ENCODE data around the gene AVPR2.

AVPR2 gene

DNA sequence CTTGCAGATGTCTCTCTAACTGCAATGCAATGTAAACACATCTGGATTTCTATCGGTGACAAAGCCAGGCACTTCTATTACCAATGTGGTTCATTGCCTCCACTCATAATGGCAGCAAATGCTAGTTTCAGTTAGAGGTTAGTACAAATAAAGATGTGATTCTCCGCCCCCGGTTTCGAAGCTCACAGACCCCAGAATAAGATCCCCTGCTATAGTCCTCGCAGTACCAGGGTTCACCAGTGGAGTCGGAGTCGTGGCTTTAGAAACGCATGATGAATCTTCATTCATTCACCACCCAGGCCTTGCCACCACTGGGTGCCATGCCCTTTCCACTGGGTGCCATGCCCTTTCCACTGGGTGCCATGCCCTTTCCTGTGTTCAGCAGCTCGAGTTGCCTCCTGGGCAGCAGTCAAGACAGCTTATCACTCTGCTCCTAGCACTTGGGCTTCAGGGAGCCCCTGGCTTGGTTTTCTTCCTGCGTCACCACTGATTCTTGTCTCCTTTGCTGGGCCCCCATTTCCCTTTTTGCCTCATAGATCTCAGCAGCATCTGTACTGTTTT lies 33.8 kb downstream of the AVPR2 start:
- TF ChIP-seq SIN3A (IDR thresholded peaks at IDR 0.05; ENCODE audit: borderline replicate concordance, insufficient read depth, low read length) (no peak), TAF1 (IDR thresholded peaks at IDR 0.05; ENCODE audit: borderline replicate concordance, insufficient read depth, low read length) (no peak), POLR2AphosphoS5 (IDR thresholded peaks at IDR 0.05; ENCODE audit: low read depth, low read length) (no peak), FOXP2 (optimal IDR thresholded peaks at IDR 0.05; ENCODE audit: borderline replicate concordance, extremely low read depth, extremely low read length, insufficient read depth) (no peak)
- TF ChIP-seq, protein P1, sequence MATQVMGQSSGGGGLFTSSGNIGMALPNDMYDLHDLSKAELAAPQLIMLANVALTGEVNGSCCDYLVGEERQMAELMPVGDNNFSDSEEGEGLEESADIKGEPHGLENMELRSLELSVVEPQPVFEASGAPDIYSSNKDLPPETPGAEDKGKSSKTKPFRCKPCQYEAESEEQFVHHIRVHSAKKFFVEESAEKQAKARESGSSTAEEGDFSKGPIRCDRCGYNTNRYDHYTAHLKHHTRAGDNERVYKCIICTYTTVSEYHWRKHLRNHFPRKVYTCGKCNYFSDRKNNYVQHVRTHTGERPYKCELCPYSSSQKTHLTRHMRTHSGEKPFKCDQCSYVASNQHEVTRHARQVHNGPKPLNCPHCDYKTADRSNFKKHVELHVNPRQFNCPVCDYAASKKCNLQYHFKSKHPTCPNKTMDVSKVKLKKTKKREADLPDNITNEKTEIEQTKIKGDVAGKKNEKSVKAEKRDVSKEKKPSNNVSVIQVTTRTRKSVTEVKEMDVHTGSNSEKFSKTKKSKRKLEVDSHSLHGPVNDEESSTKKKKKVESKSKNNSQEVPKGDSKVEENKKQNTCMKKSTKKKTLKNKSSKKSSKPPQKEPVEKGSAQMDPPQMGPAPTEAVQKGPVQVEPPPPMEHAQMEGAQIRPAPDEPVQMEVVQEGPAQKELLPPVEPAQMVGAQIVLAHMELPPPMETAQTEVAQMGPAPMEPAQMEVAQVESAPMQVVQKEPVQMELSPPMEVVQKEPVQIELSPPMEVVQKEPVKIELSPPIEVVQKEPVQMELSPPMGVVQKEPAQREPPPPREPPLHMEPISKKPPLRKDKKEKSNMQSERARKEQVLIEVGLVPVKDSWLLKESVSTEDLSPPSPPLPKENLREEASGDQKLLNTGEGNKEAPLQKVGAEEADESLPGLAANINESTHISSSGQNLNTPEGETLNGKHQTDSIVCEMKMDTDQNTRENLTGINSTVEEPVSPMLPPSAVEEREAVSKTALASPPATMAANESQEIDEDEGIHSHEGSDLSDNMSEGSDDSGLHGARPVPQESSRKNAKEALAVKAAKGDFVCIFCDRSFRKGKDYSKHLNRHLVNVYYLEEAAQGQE (IDR thresholded peaks at IDR 0.05; ENCODE audit: insufficient read depth in 1 of 2, low read depth in 2 of 2, low read length in 2 of 2): no peak

DNA sequence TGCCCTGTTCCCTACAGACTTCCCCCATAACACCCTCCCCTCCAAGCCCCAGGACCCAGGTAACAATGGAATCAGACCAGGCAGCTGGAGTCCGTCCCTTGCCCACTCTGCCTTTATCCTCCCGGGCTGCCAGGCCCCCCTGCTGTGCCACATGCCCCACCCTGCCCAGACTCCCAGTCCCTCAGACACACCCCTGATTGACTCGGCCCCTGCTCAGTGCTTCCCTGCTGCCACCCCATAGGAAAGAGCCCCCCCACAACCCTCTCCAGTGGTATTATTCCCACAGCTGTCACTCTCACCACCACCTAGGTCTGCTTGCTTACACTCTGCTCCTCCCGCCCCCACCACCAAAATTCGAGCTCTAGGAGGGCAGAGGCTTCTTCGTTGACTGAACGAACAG lies 35.1 kb downstream of the AVPR2 start:
- no peak for TF ChIP-seq TAF1 (IDR thresholded peaks at IDR 0.05; ENCODE audit: borderline replicate concordance, insufficient read depth, low read length)
- no peak for TF ChIP-seq POLR2AphosphoS5 (IDR thresholded peaks at IDR 0.05; ENCODE audit: low read depth, low read length)
- no peak for TF ChIP-seq FOXP2 (optimal IDR thresholded peaks at IDR 0.05; ENCODE audit: borderline replicate concordance, extremely low read depth, extremely low read length, insufficient read depth)
- TF ChIP-seq, protein P1 (IDR thresholded peaks at IDR 0.05; ENCODE audit: insufficient read depth in 1 of 2, low read depth in 2 of 2, low read length in 2 of 2): no peak

DNA sequence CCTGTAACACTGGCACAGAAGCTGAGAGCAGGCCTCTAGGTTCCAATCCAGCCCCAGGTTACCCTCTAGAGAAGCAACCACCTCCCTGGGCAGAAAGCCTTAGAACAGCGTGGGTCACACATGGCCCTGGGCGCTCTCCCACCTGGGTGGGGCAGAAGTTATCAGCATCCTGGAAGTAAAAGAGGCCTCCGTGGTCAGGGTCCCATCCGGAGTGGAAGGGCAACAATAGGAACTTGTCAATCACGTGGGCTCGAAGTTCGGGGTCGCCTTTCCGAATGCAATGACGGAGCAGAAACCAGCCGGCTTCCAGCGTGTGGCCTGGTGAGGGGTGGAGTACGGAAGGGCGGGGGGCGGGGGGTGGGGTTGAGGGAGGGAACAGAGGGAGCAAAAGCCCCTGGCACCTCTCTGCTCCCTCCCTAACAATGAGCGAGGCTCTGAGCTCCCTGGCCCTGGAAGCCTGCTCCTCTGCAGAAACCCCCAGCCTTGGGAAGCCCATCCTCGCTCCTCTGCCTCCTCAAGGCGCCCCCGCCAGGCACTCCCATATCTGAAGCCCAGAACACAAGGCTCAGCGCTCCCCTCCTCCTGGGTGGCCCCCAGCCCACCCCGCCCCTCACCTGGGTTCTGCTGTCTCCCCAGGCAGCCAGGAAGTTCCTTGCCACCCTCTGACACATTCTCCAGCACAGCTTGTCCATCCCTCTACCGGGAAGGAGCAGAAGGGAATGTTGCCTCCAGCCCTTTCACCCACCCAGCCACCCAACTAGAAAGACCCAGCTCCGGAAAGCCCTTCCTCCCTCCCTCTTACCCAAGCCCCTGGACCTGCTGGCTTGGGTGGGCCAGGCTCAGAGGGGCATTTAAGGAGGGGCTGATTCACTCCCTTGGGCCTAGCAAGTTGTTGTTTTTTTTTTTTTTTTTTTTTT lies 37.1 kb downstream of the AVPR2 start:
- TF ChIP-seq POLR2AphosphoS5 (IDR thresholded peaks at IDR 0.05; ENCODE audit: low read depth, low read length) (no peak), FOXP2 (optimal IDR thresholded peaks at IDR 0.05; ENCODE audit: borderline replicate concordance, extremely low read depth, extremely low read length, insufficient read depth) (no peak), TAF1 (IDR thresholded peaks at IDR 0.05; ENCODE audit: borderline replicate concordance, insufficient read depth, low read length) (no peak), SIN3A (IDR thresholded peaks at IDR 0.05; ENCODE audit: borderline replicate concordance, insufficient read depth, low read length) (no peak)
- TF ChIP-seq, protein P1 (IDR thresholded peaks at IDR 0.05; ENCODE audit: insufficient read depth in 1 of 2, low read depth in 2 of 2, low read length in 2 of 2): no peak

DNA sequence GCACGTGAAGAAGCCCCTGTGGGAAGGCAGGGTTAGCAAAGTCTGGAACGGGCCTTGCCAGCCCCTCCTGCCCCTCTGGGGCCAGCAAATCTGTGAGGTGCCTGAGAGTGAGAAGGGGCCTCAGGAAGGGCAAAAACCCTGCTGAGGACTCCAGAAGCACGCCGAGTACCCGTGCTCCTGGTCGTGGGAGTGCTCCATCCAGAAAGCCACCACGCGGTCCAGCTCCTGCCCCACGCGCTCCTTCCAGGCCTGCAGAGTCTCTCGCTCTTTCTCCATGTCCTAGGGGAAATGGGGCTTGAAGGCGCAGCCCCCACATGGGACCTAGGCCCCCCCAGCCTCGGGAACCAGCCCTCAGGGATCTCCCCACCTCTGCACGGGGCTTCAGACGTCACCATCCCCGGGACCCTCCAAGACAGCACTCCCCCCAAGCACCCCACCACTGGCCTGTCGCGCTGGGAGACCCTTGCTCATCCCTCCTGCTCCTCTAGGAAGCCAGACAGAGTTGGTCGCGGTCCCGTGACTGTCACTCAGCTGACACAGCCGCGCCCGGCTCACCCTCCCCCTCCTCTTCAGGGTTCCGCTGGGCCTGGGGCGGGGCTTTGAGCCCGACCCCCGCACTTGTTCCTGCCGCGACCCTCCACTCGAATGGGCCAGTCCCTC lies 39.8 kb downstream of the AVPR2 start, which contains the start of gene RENBP:
Gene RENBP (minus strand): TSS at position 504 of the 660 bp plus-strand sequence. CDS start 33 bp downstream, at position 471.
- no peak for TF ChIP-seq TAF1 (IDR thresholded peaks at IDR 0.05; ENCODE audit: borderline replicate concordance, insufficient read depth, low read length)
- TF ChIP-seq, protein P1 (IDR thresholded peaks at IDR 0.05; ENCODE audit: insufficient read depth in 1 of 2, low read depth in 2 of 2, low read length in 2 of 2): no peak
- no peak for TF ChIP-seq SIN3A (IDR thresholded peaks at IDR 0.05; ENCODE audit: borderline replicate concordance, insufficient read depth, low read length)
- no peak for TF ChIP-seq FOXP2 (optimal IDR thresholded peaks at IDR 0.05; ENCODE audit: borderline replicate concordance, extremely low read depth, extremely low read length, insufficient read depth)
- no peak for TF ChIP-seq POLR2AphosphoS5 (IDR thresholded peaks at IDR 0.05; ENCODE audit: low read depth, low read length)
